ENCODE results near the gene PITPNC1.

DNA sequence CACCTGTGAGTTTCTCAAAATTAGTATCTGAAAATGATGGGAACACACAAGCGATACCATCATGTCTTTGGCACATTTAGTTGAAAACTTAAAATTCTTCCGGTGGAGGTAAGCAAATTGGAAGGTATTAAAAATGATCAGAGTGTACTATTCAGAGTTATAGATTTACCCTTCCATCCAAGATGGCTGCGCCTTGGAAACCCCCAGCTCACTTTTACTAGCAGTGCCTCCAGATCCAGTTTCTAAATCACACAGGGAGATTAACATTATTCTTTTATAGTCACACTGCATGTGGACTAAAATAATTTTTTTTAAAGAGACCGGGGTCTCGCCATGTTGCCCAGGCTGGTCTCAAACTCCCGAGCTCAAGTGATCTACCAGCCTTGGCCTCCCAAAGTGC lies 15.0 kb downstream of the PITPNC1 start:
- no peak for TF ChIP-seq CTCF (IDR thresholded peaks at IDR 0.05)
- no peak for TF ChIP-seq POLR2A (IDR thresholded peaks at IDR 0.05)
